ENCODE results near the gene UGP2.
"Not testable (repeated sequence)": the region's sequence is repeated elsewhere in the genome, so short reads cannot be mapped to it uniquely, and the experiment has no call there.

Gene UGP2

DNA sequence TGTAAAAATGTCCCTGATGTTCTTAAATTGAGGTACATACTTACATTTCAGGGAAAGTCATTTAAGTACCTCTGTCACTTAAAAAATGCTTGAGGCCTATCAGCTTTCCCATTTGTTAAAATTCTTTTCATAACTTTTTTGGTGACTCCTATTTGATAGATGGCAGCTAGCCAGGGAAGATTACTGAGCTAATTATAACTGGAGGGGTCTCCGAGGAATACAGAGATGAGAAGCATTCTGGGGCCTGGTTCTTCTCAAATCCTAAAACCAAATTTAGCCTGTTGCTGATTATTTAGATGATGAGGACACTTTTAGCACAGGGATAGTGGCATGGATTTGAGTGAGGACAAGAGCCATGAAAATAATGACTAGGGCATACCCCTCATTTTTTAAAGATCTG, 4.8 kb downstream of the UGP2 start (continued):
- no peak for TF ChIP-seq ELK4 (IDR thresholded peaks at IDR 0.05; ENCODE audit: borderline replicate concordance, low read depth, low read length)
- TF ChIP-seq, protein P1, sequence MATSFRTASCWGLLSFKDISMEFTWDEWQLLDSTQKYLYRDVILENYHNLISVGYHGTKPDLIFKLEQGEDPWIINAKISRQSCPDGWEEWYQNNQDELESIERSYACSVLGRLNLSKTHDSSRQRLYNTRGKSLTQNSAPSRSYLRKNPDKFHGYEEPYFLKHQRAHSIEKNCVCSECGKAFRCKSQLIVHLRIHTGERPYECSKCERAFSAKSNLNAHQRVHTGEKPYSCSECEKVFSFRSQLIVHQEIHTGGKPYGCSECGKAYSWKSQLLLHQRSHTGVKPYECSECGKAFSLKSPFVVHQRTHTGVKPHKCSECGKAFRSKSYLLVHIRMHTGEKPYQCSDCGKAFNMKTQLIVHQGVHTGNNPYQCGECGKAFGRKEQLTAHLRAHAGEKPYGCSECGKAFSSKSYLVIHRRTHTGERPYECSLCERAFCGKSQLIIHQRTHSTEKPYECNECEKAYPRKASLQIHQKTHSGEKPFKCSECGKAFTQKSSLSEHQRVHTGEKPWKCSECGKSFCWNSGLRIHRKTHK (tag by site-specific recombination; IDR thresholded peaks at IDR 0.05): no peak
- TF ChIP-seq ZNF16 (tag by site-specific recombination; IDR thresholded peaks at IDR 0.05; ENCODE audit: low read depth): no peak
- TF ChIP-seq ZBTB8A (tag by site-specific recombination; IDR thresholded peaks at IDR 0.05): no peak
- TF ChIP-seq ZFP41 (tag by site-specific recombination; IDR thresholded peaks at IDR 0.05; ENCODE audit: borderline replicate concordance): no peak
- no peak for TF ChIP-seq ZNF24 (tag by site-specific recombination; IDR thresholded peaks at IDR 0.05)
- no peak for TF ChIP-seq ZNF629 (tag by site-specific recombination; IDR thresholded peaks at IDR 0.05)
- no peak for TF ChIP-seq ZSCAN18 (tag by site-specific recombination; IDR thresholded peaks at IDR 0.05)
- TF ChIP-seq KLF7 (tag by site-specific recombination; IDR thresholded peaks at IDR 0.05; ENCODE audit: borderline replicate concordance): no peak

GRCh38 chr2:63847571-63847970, 5.9 kb downstream of the UGP2 start:
- POLR2A ChIA-PET; H3K36me3 ChIP-seq (ENCODE audit: control insufficient read depth in 2 of 2, insufficient read depth in 1 of 2, low read length in 2 of 2); H3K27ac ChIP-seq (ENCODE audit: extremely low read depth, low read depth, low read length); CTCF ChIA-PET; H3K4me3 ChIP-seq (ENCODE audit: low read depth, low read length); H3K9me3 ChIP-seq (ENCODE audit: control insufficient read depth, insufficient read depth, low read depth, low read length): not testable (repeated sequence)
- peaks cover 18% of the 10 kb centered on the region for H3K4me1 ChIP-seq (ENCODE audit: control insufficient read depth, insufficient read depth, low read length)

DNA sequence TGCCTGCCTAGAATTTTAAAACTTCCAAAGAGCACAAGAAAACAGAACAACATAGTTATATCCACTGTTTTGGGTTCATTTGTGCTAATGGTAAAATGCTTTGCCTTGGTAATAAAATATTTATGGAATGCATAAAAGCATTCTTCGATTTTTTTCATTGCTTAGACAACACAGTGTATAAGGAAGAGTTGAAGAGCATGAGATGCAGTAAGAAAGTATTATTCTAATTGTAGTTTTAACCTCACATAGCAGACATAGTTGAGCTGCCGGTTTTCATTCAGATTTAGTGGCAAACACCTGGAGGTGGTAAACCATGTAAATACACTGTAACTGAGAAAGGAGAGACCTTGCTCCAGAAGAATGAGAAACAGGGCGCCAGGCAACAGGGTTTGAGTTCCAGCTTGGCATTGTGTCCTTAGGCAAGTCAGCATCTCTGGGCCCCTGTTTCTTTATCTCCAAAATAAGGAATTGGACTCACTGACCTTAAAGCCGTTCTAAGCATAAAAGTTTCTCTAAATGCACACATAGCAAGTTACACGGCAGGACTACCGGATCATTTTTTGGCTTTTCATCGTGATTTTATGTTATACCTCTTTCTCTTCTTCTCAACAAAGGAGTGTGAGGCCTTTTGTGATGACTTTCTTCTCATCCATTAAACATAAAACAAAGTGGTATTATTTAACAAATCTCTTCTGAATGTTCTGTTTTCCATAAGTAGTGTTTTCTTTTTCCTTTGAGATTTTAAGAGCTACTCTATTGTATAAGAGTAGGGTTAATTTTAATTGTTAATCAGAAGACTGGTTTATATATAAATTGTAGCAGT, 7.9 kb downstream of the UGP2 start:
- Histone ChIP-seq H3K36me3 (ENCODE audit: control insufficient read depth in 2 of 2, insufficient read depth in 1 of 2, low read length in 2 of 2) (no peaks in the 10 kb centered on the region), H3K9me3 (ENCODE audit: control insufficient read depth, insufficient read depth, low read depth, low read length) (no peaks in the 10 kb centered on the region), H3K27ac (ENCODE audit: extremely low read depth, low read depth, low read length) (no peak overlapping the region), H3K4me3 (ENCODE audit: low read depth, low read length) (no peak overlapping the region), H3K4me1 (ENCODE audit: control insufficient read depth, insufficient read depth, low read length) (peaks cover 14% of the 10 kb centered on the region)
- TF ChIP-seq ZBTB20 (tag by site-specific recombination; IDR thresholded peaks at IDR 0.05): peak; percentile 65; the same call in 1 of the 2 replicates
- peak; percentile 52 for TF ChIP-seq ZNF335 (tag by site-specific recombination; conservative IDR thresholded peaks at IDR 0.05)
- no peak for TF ChIP-seq SP7 (tag by site-specific recombination; IDR thresholded peaks at IDR 0.05)
- ChIA-PET POLR2A (no interaction called here), CTCF (interaction anchor here (1.0 to 1.9 kb wide), 4 partner anchors 9 to 158 kb away, joined by 3 to 13 read pairs (median 4); no protein-coding TSS in a partner anchor)

DNA sequence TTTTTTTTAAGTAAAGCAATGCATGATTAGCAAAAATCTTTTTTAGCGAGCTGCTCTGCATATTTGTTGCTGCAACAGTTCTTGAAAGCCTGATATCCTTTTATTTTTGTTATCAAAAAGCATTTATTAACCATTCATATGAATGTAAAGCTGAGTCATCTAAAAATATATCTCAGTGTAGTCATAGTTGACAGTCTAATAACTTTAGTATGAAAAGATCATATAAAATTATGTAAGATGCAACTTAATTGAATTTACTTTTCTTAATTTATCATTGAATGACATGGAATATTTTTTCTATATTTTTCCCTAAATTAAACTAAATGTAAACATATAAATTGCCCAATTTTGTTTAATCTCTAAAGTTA, 8.5 kb downstream of the UGP2 start:
- Histone ChIP-seq H3K9me3 (ENCODE audit: control insufficient read depth, insufficient read depth, low read depth, low read length) (no peaks in the 10 kb centered on the region), H3K4me1 (ENCODE audit: control insufficient read depth, insufficient read depth, low read length) (peaks cover 12% of the 10 kb centered on the region), H3K4me3 (ENCODE audit: low read depth, low read length) (no peak overlapping the region), H3K36me3 (ENCODE audit: control insufficient read depth in 2 of 2, insufficient read depth in 1 of 2, low read length in 2 of 2) (no peaks in the 10 kb centered on the region), H3K27ac (ENCODE audit: extremely low read depth, low read depth, low read length) (no peak overlapping the region)
- CTCF ChIA-PET: interaction anchor here (1.6 to 1.9 kb wide), 2 partner anchors 10 to 11 kb away, joined by 4 to 13 read pairs; no protein-coding TSS in a partner anchor
- POLR2A ChIA-PET: interaction anchor here (1.2 kb wide), 1 partner anchor 9 kb away, joined by 4 read pairs; the partner anchor contains the start of gene UGP2
- no peak for TF ChIP-seq ZBTB7A (tag by site-specific recombination; IDR thresholded peaks at IDR 0.05; ENCODE audit: low read depth)
- no peak for TF ChIP-seq ZNF184 (tag by site-specific recombination; IDR thresholded peaks at IDR 0.05)
- TF ChIP-seq ZNF777 (tag by site-specific recombination; IDR thresholded peaks at IDR 0.05; ENCODE audit: borderline replicate concordance): no peak
- TF ChIP-seq GLI2 (tag by site-specific recombination; IDR thresholded peaks at IDR 0.05; ENCODE audit: borderline replicate concordance, low read depth): no peak
